Neuronal stem cell (in vitro differentiated cells): ENCODE measurements around the gene CHID1.
A peak's percentile ranks its signal among the peaks of the same experiment; 100 is the strongest.

Experiments
- DNase-seq: peaks from one replicate; pipeline ENCODE4 v3.0.0-alpha.2; 2013; ENCODE audit warnings: low spot score
- H2AFZ ChIP-seq: one replicate; pipeline ENCODE4 v1.6.1; 2013; ENCODE audit warnings: mild to moderate bottlenecking, low read length, inconsistent platforms
- H2AK5ac ChIP-seq: 2 replicates; pipeline ENCODE4 v1.6.1; 2013; ENCODE audit warnings: low read depth, mild to moderate bottlenecking, inconsistent platforms, low read length, moderate library complexity, mixed read lengths
- H2BK120ac ChIP-seq: 2 replicates; pipeline ENCODE4 v1.6.1; 2013; ENCODE audit warnings: low read depth, mild to moderate bottlenecking, inconsistent platforms, low read length, moderate library complexity, mixed read lengths
- H2BK12ac ChIP-seq: one replicate; pipeline ENCODE4 v1.6.1; 2013; ENCODE audit warnings: low read length, inconsistent platforms
- H2BK15ac ChIP-seq: 2 replicates; pipeline ENCODE4 v1.6.1; 2013; ENCODE audit warnings: mild to moderate bottlenecking, low read length, inconsistent platforms, mixed read lengths
- H2BK5ac ChIP-seq: one replicate; pipeline ENCODE4 v1.6.1; 2013; ENCODE audit warnings: inconsistent platforms, mild to moderate bottlenecking, low read length, moderate library complexity
- H3K14ac ChIP-seq: one replicate; pipeline ENCODE4 v1.6.1; 2013; ENCODE audit warnings: low read length, inconsistent platforms
- H3K18ac ChIP-seq: 2 replicates; pipeline ENCODE4 v1.6.1; 2013; ENCODE audit warnings: low read length, inconsistent platforms
- H3K23ac ChIP-seq: 2 replicates; pipeline ENCODE4 v1.6.1; 2013; ENCODE audit warnings: low read depth, mild to moderate bottlenecking, mixed read lengths, low read length, inconsistent platforms; ENCODE audit not compliant: poor library complexity
- H3K27ac ChIP-seq: replicated peaks from 3 replicates; pipeline ENCODE4 v1.5.1; 2013; ENCODE audit warnings: low read length, inconsistent platforms
- H3K27me3 ChIP-seq, 3 experiments: 2 replicates each; pipeline ENCODE4 v1.6.1; 2013; ENCODE audit warnings: low read length in 3 of 3, mild to moderate bottlenecking in 2 of 3, inconsistent platforms in 1 of 3, low read depth in 1 of 3, mixed read lengths in 1 of 3, moderate library complexity in 1 of 3; ENCODE audit not compliant: control insufficient read depth in 3 of 3, insufficient read depth in 3 of 3
- H3K36me3 ChIP-seq, 2 donors: replicated peaks in 1 of 2; 2 replicates each; pipeline ENCODE4 v1.6.1; 2013; ENCODE audit warnings: low read length in 2 of 2; ENCODE audit not compliant: control insufficient read depth in 2 of 2, insufficient read depth in 2 of 2
- H3K4ac ChIP-seq: 2 replicates; pipeline ENCODE4 v1.6.1; 2013; ENCODE audit warnings: inconsistent platforms, mild to moderate bottlenecking, low read length, moderate library complexity
- H3K4me1 ChIP-seq, 2 donors: 1 replicate in 1 of 2; 2 replicates in 1 of 2; pipeline ENCODE4 v1.6.1; 2013; ENCODE audit warnings: low read length in 2 of 2, low read depth in 1 of 2; ENCODE audit not compliant: control insufficient read depth in 2 of 2, insufficient read depth in 1 of 2
- H3K4me2 ChIP-seq: one replicate; pipeline ENCODE4 v1.6.1; 2013; ENCODE audit warnings: mild to moderate bottlenecking, low read length, inconsistent platforms; ENCODE audit not compliant: insufficient read depth, poor library complexity, severe bottlenecking
- H3K4me3 ChIP-seq, 2 donors: 2 replicates each; pipeline ENCODE4 v1.5.1; 2013; ENCODE audit warnings: low read length in 2 of 2, mild to moderate bottlenecking in 2 of 2, inconsistent platforms in 1 of 2, moderate library complexity in 1 of 2
- H3K79me1 ChIP-seq: one replicate; pipeline ENCODE4 v1.6.1; 2013; ENCODE audit warnings: low read depth, mild to moderate bottlenecking, inconsistent platforms, low read length, moderate library complexity
- H3K9ac ChIP-seq: one replicate; pipeline ENCODE4 v1.6.1; 2013; ENCODE audit warnings: mild to moderate bottlenecking, low read depth, low read length, inconsistent platforms; ENCODE audit not compliant: poor library complexity
- H3K9me3 ChIP-seq, 2 donors: replicated peaks in 1 of 2; 2 replicates each; pipeline versions ENCODE3 to v1.6.1; 2013; ENCODE audit warnings: low read length in 2 of 2, mild to moderate bottlenecking in 2 of 2, inconsistent platforms in 1 of 2, low read depth in 1 of 2, mixed read lengths in 1 of 2, moderate library complexity in 1 of 2; ENCODE audit not compliant: control insufficient read depth in 2 of 2, insufficient read depth in 1 of 2
- H4K8ac ChIP-seq: one replicate; pipeline ENCODE4 v1.6.1; 2013; ENCODE audit warnings: low read depth, mild to moderate bottlenecking, inconsistent platforms, low read length, moderate library complexity
- H4K91ac ChIP-seq: one replicate; pipeline ENCODE4 v1.6.1; 2013; ENCODE audit warnings: low read length, low read depth, mild to moderate bottlenecking, inconsistent platforms; ENCODE audit not compliant: poor library complexity
- WGBS, 2 donors: extraction: QIAGEN DNeasy Blood & Tissue Kit; methylation state at CpG; one replicate each; pipeline ENCODE4 v1.1.7; 2013; ENCODE audit warnings: missing lambda C conversion rate in 2 of 2, mixed read lengths in 1 of 2; ENCODE audit not compliant: insufficient read length in 2 of 2, insufficient replicate concordance in 1 of 2; ENCODE audit errors: extremely low coverage in 2 of 2; 5-methylcytosine and 5-hydroxymethylcytosine counted together

Gene CHID1

GRCh38 chr11:824942-825341 lies 85.7 kb downstream of the CHID1 start:
- no peak overlapping the region for H2AFZ ChIP-seq
- H3K23ac ChIP-seq, result no peak overlapping the region
- no peak for DNase-seq
- no peak overlapping the region for H3K4me2 ChIP-seq
- no peak overlapping the region for H3K27ac ChIP-seq
- no peak overlapping the region for H4K91ac ChIP-seq
- H2BK120ac ChIP-seq, result no peak overlapping the region
- peaks cover 0 to 37% of the 10 kb centered on the region in 2 donors for H3K36me3 ChIP-seq
- H3K4ac ChIP-seq, result no peak overlapping the region
- H2AK5ac ChIP-seq, result no peak overlapping the region
- WGBS, 2 donors, result no CpG with 5 or more reads among the region's 11 CpGs
- no peak overlapping the region for H3K9ac ChIP-seq
- peaks cover 0 to 36% (median 0%) of the 10 kb centered on the region in 3 experiments for H3K27me3 ChIP-seq
- no peak overlapping the region for H2BK5ac ChIP-seq
- H3K9me3 ChIP-seq, result no peaks in the 10 kb centered on the region
- H3K4me1 ChIP-seq, result peaks cover 33% of the 10 kb centered on the region in 2 donors
- H3K79me1 ChIP-seq, result peaks cover 6% of the 10 kb centered on the region
- H3K18ac ChIP-seq, result no peak overlapping the region
- H3K14ac ChIP-seq, result no peak overlapping the region
- H2BK12ac ChIP-seq, result no peak overlapping the region
- no peak overlapping the region for H2BK15ac ChIP-seq
- no peak overlapping the region for H3K4me3 ChIP-seq
- H4K8ac ChIP-seq, result no peak overlapping the region

- no peak overlapping the region for H3K14ac ChIP-seq
- no peak overlapping the region for H3K9ac ChIP-seq
- no peak overlapping the region for H4K91ac ChIP-seq
- no peak overlapping the region for H2BK12ac ChIP-seq
- H3K23ac ChIP-seq, result no peak overlapping the region
- H2BK15ac ChIP-seq, result no peak overlapping the region
- H3K9me3 ChIP-seq, result no peaks in the 10 kb centered on the region
- H3K36me3 ChIP-seq, result peaks cover 0 to 37% of the 10 kb centered on the region in 2 donors
- no CpG with 5 or more reads among the region's 59 CpGs for WGBS, 2 donors
- H2AFZ ChIP-seq, result no peak overlapping the region
- H3K27ac ChIP-seq, result no peak overlapping the region
- no peak overlapping the region for H2BK120ac ChIP-seq
- no peak overlapping the region for H2BK5ac ChIP-seq
- no peak overlapping the region for H3K4me3 ChIP-seq
- no peak overlapping the region for H3K4me2 ChIP-seq
- H3K79me1 ChIP-seq, result peaks cover 6% of the 10 kb centered on the region
- H3K27me3 ChIP-seq, result peaks cover 0 to 30% (median 0%) of the 10 kb centered on the region in 3 experiments
- H2AK5ac ChIP-seq, result no peak overlapping the region
- no peak overlapping the region for H3K4ac ChIP-seq
- no peak overlapping the region for H4K8ac ChIP-seq
- no peak for DNase-seq
- H3K4me1 ChIP-seq, result peaks cover 28% of the 10 kb centered on the region in 2 donors
- no peak overlapping the region for H3K18ac ChIP-seq
These were observed 86.2 kb downstream of the CHID1 start for GRCh38 chr11:824292-824880.

GRCh38 chr11:823441-824291 lies 86.9 kb downstream of the CHID1 start:
- Histone ChIP-seq H4K91ac (no peak overlapping the region), H3K4me1 (peaks cover 25 to 26% of the 10 kb centered on the region in 2 donors), H2AK5ac (no peak overlapping the region), H2BK5ac (no peak overlapping the region), H4K8ac (no peak overlapping the region), H2AFZ (no peak overlapping the region), H3K27ac (no peak overlapping the region), H3K36me3 (peaks cover 0 to 37% of the 10 kb centered on the region in 2 donors), H2BK12ac (no peak overlapping the region), H3K79me1 (peaks cover 6% of the 10 kb centered on the region), H3K18ac (no peak overlapping the region), H3K14ac (peak overlapping the region; percentile 21), H3K27me3 (peaks cover 0 to 23% (median 0%) of the 10 kb centered on the region in 3 experiments), H3K4ac (no peak overlapping the region), H3K23ac (peak overlapping the region; percentile 73), H3K9me3 (no peaks in the 10 kb centered on the region), H3K4me2 (no peak overlapping the region), H3K9ac (no peak overlapping the region), H3K4me3 (no peak overlapping the region), H2BK120ac (no peak overlapping the region), H2BK15ac (no peak overlapping the region)
- DNase-seq, result no peak
- WGBS, 2 donors, result no CpG with 5 or more reads among the region's 53 CpGs
